Mammary epithelial cell (primary cell): ENCODE data around the gene COL25A1.

Source experiments
- EZH2 ChIP-seq: IDR thresholded peaks from 2 replicates; pipeline ENCODE4 v1.6.1; 2012; ENCODE audit warnings: low read length, inconsistent platforms, borderline replicate concordance
- TF ChIP-seq, protein P1 (sequence below), 2 donors: IDR thresholded peaks in 1 of 2; conservative IDR thresholded peaks in 1 of 2; 2 replicates each; pipeline ENCODE4 v1.5.1; 2011 to 2012; ENCODE audit warnings: inconsistent platforms in 2 of 2, low read length in 2 of 2, mild to moderate bottlenecking in 2 of 2, control low read depth in 1 of 2, low read depth in 1 of 2; ENCODE audit not compliant: insufficient read depth in 1 of 2; ENCODE audit errors: extremely low read depth in 1 of 2

DNA sequence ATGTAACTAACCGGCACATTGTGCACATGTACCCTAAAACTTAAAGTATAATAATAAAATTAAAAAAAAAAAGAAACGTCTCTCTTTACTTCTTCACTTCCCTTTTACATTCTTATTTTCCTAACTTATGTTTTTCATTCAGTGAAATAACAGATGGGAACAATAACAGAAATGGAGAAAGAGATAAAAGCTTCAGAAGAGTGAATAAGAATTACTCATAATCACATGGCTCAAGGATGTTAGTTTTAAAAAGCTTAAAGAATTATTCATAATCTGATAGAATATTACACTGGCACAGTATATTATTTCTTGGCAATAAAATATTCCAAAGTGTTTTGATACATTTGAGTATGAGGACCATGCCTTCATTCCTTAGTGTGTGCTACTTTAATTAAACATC is 175.6 kb downstream of the COL25A1 start:
- TF ChIP-seq, protein P1, sequence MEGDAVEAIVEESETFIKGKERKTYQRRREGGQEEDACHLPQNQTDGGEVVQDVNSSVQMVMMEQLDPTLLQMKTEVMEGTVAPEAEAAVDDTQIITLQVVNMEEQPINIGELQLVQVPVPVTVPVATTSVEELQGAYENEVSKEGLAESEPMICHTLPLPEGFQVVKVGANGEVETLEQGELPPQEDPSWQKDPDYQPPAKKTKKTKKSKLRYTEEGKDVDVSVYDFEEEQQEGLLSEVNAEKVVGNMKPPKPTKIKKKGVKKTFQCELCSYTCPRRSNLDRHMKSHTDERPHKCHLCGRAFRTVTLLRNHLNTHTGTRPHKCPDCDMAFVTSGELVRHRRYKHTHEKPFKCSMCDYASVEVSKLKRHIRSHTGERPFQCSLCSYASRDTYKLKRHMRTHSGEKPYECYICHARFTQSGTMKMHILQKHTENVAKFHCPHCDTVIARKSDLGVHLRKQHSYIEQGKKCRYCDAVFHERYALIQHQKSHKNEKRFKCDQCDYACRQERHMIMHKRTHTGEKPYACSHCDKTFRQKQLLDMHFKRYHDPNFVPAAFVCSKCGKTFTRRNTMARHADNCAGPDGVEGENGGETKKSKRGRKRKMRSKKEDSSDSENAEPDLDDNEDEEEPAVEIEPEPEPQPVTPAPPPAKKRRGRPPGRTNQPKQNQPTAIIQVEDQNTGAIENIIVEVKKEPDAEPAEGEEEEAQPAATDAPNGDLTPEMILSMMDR (conservative IDR thresholded peaks at IDR 0.05 in 1 of 2, IDR thresholded peaks at IDR 0.05 in 1 of 2; ENCODE audit: extremely low read depth in 1 of 2, insufficient read depth in 1 of 2, low read depth in 1 of 2, low read length in 2 of 2), result no peak
- no peak for TF ChIP-seq EZH2
